Osteoblast (primary cell): ENCODE measurements around the gene TCERG1L. TPM values are rescaled to one million over a fixed set of nuclear protein-coding genes. Genes with fewer than 3 reads are reported as not detected.

Source experiments
- DNase-seq: peaks from one replicate; pipeline ENCODE4 v3.0.0; 2011; ENCODE audit warnings: low spot score, mixed read lengths; ENCODE audit not compliant: insufficient read length; ENCODE audit errors: missing footprints
- H2AFZ ChIP-seq: 2 replicates; pipeline ENCODE4 v1.6.0; 2011; ENCODE audit warnings: mild to moderate bottlenecking, low read length
- H3K27ac ChIP-seq: 2 replicates; pipeline ENCODE4 v1.5.1; 2011; ENCODE audit warnings: mild to moderate bottlenecking, low read depth, low read length, moderate library complexity
- H3K27me3 ChIP-seq: 2 replicates; pipeline ENCODE4 v1.6.0; 2012; ENCODE audit warnings: mild to moderate bottlenecking, control low read depth, inconsistent platforms, low read length, moderate library complexity; ENCODE audit not compliant: insufficient read depth
- H3K36me3 ChIP-seq: 2 replicates; pipeline ENCODE4 v1.5.1; 2011; ENCODE audit warnings: mild to moderate bottlenecking, low read length, control low read depth, moderate library complexity; ENCODE audit not compliant: insufficient read depth
- H3K4me1 ChIP-seq: 2 replicates; pipeline ENCODE4 v1.5.1; 2011; ENCODE audit warnings: mild to moderate bottlenecking, low read length, control low read depth, moderate library complexity; ENCODE audit not compliant: insufficient read depth
- H3K4me2 ChIP-seq: 2 replicates; pipeline ENCODE4 v1.6.0; 2011; ENCODE audit warnings: mild to moderate bottlenecking, low read length; ENCODE audit not compliant: insufficient read depth
- H3K4me3 ChIP-seq: fragments of 200-600 bp; sonication (generic); 3 replicates; pipeline ENCODE4 v1.5.1; 2012; ENCODE audit warnings: mild to moderate bottlenecking, low read length, inconsistent platforms; ENCODE audit not compliant: insufficient read depth
- H3K79me2 ChIP-seq: 2 replicates; pipeline ENCODE4 v1.6.0; 2012; ENCODE audit warnings: mild to moderate bottlenecking, low read length, control low read depth, inconsistent platforms; ENCODE audit not compliant: insufficient read depth
- H3K9me3 ChIP-seq: 2 replicates; pipeline ENCODE4 v1.5.1; 2011; ENCODE audit warnings: low read depth, low read length, control low read depth
- H4K20me1 ChIP-seq: 2 replicates; pipeline ENCODE4 v1.6.0; 2012; ENCODE audit warnings: mild to moderate bottlenecking, low read length, control low read depth; ENCODE audit not compliant: insufficient read depth
- total RNA-seq: library from RNA; depleted of rRNA; stranded (reverse); fragments of >200 nt; gene quantifications from 2 replicates; pipeline ENCODE4 v1.2.3, GENCODE V29; 2012
- TF ChIP-seq, protein P1 (sequence below): IDR thresholded peaks from 2 replicates; pipeline ENCODE4 v1.5.1; 2011; ENCODE audit warnings: mild to moderate bottlenecking, low read depth, low read length, moderate library complexity; ENCODE audit errors: extremely low read depth

TCERG1L gene
- total RNA-seq, 1 donor: under 0.01 TPM

DNA sequence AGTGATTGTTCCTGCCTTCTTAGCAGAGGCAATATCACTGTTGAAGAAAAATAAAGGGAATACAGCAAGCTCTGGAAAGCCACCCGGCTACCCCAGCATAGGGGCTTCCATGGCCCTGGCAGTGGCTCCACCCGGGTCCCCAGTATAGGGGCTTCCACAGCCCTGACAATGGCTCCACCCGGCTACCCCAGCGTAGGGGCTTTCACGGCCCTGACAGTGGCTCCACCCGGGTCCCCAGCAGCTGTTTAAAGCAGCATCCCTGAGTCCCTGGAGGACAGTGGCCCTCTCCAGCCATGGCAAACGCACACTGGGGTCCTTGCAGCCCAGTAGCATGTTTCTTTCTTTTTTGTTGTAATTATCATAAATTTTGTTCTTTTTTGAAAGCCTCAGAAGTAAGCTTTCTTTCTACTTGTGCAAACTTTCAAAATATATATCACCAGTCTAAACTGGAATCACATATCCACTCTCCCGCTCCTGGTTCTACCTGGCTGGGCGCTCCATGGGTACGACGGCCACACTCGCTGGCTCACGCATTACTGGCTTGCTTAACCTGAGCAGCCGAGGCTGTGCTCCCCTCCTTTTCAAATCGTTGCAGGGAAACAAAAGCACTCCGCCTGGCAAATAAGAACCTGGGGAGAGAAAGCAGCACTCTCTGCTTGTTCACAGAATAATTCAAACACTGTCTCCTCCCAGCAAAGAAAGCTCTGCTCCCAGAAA lies 62.1 kb downstream of the TCERG1L start:
- Histone ChIP-seq H3K4me2 (no peak overlapping the region), H3K36me3 (no peaks in the 10 kb centered on the region), H3K27ac (no peak overlapping the region), H3K9me3 (peaks cover 5% of the 10 kb centered on the region), H4K20me1 (no peaks in the 10 kb centered on the region), H2AFZ (no peak overlapping the region), H3K4me3 (no peak overlapping the region), H3K4me1 (no peaks in the 10 kb centered on the region), H3K79me2 (no peaks in the 10 kb centered on the region), H3K27me3 (no peaks in the 10 kb centered on the region)
- DNase-seq: peak; percentile 38
- TF ChIP-seq, protein P1, sequence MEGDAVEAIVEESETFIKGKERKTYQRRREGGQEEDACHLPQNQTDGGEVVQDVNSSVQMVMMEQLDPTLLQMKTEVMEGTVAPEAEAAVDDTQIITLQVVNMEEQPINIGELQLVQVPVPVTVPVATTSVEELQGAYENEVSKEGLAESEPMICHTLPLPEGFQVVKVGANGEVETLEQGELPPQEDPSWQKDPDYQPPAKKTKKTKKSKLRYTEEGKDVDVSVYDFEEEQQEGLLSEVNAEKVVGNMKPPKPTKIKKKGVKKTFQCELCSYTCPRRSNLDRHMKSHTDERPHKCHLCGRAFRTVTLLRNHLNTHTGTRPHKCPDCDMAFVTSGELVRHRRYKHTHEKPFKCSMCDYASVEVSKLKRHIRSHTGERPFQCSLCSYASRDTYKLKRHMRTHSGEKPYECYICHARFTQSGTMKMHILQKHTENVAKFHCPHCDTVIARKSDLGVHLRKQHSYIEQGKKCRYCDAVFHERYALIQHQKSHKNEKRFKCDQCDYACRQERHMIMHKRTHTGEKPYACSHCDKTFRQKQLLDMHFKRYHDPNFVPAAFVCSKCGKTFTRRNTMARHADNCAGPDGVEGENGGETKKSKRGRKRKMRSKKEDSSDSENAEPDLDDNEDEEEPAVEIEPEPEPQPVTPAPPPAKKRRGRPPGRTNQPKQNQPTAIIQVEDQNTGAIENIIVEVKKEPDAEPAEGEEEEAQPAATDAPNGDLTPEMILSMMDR: no peak

DNA sequence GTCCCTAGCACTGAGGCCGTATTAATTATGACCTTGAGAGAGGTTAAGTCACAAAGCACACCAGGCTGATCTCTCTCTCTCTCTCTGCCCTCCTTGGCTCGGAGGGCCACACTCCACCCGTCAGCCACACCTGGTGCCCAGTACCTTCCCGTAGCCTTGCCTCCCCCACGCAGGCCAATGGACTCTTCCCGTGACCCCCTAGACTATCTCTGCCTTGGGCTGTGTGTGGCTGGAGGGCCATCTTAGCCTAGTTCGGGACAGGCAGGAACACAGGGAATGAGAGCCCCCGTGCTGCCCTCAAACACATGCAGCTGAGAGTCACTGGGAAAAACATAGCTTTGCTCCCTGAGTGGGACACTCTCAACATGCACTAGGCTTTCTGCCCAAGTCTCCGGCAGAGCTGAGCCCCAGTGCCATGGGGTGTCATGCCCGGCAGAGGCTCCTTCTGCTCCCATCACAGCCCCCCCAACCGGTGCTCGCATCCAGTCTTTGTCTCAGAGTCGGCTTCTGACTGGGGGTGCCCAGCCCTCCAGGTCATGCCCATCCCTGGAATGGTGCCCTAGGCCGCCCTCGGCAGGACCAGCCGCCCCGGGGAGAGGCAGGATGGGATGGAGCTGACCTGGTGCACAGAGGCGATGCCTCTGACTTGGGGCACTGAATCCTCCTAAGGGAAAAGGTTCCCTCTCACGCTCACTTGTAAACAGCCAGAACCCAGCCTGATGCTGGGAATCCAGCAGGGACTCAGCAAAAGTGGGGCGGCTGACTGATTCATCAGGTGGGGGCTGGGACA lies 63.0 kb downstream of the TCERG1L start:
- Histone ChIP-seq H3K36me3 (no peaks in the 10 kb centered on the region), H3K4me2 (no peak overlapping the region), H3K27me3 (no peaks in the 10 kb centered on the region), H3K4me1 (no peaks in the 10 kb centered on the region), H3K9me3 (peaks cover 5% of the 10 kb centered on the region), H4K20me1 (no peaks in the 10 kb centered on the region), H3K27ac (no peak overlapping the region), H3K79me2 (no peaks in the 10 kb centered on the region), H2AFZ (no peak overlapping the region), H3K4me3 (no peak overlapping the region)
- peak; percentile 73 for DNase-seq
- TF ChIP-seq, protein P1: no peak

DNA sequence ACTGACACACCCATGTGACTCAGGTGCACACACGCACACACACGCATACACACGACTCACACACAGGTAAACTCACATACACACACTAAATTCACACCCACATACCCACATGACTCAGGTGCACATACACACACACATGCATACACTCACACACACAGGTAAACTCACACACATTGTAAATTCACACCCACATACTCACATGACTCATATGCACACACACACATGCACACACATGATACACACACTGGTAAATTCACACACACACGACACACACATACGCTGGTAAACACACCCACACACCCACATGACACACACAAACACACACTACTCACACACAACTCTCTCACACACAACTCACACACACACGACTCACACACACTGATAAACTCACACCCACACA lies 63.6 kb downstream of the TCERG1L start:
- Histone ChIP-seq H4K20me1 (no peaks in the 10 kb centered on the region), H3K4me1 (no peaks in the 10 kb centered on the region), H3K27ac (no peak overlapping the region), H3K79me2 (no peaks in the 10 kb centered on the region), H3K27me3 (no peaks in the 10 kb centered on the region), H3K36me3 (no peaks in the 10 kb centered on the region), H2AFZ (no peak overlapping the region), H3K9me3 (peaks cover 5% of the 10 kb centered on the region), H3K4me2 (no peak overlapping the region), H3K4me3 (no peak overlapping the region)
- TF ChIP-seq, protein P1: no peak
- DNase-seq: peak; percentile 5

DNA sequence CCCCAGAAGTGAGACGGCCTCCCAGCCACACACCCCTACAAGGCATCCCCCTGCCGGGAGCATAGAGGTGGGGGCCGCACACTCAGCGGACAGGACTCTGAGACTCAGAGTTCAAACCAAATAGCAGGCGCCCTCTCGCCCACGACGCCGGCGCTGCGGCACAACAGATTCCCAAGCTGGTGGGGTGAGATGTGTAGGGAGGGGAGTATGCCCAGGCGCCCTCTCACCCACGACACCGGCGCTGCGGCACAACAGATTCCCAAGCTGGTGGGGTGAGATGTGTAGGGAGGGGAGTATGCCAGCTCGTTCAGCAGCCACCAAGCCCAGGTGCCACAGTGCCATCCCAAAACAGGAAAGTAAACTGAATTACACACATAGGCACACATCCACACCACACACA lies 64.7 kb downstream of the TCERG1L start:
- TF ChIP-seq, protein P1: no peak
- H3K27me3 ChIP-seq: no peaks in the 10 kb centered on the region
- no peak overlapping the region for H3K27ac ChIP-seq
- H4K20me1 ChIP-seq: no peaks in the 10 kb centered on the region
- peaks cover 5% of the 10 kb centered on the region for H3K9me3 ChIP-seq
- no peak overlapping the region for H3K4me3 ChIP-seq
- DNase-seq: peak; percentile 66
- no peaks in the 10 kb centered on the region for H3K4me1 ChIP-seq
- no peak overlapping the region for H3K4me2 ChIP-seq
- H3K79me2 ChIP-seq: no peaks in the 10 kb centered on the region
- H3K36me3 ChIP-seq: no peaks in the 10 kb centered on the region
- no peak overlapping the region for H2AFZ ChIP-seq
